ENCODE results near the gene MSH3. TPM values are rescaled to one million over a fixed set of nuclear protein-coding genes. Genes with fewer than 3 reads are reported as not detected.
"Not testable (repeated sequence)": the region's sequence is repeated elsewhere in the genome, so short reads cannot be mapped to it uniquely, and the experiment has no call there.

MSH3 gene
- total RNA-seq, 1 donor from 2014 or later, result 16.3 TPM

GRCh38 chr5:80789319-80790016, 135.0 kb downstream of the MSH3 start:
- DNase-seq (ENCODE audit: low spot score), result not testable (repeated sequence)

- no peak for DNase-seq (ENCODE audit: low spot score)
These were observed 136.2 kb downstream of the MSH3 start for GRCh38 chr5:80790698-80791097.

GRCh38 chr5:80793354-80793753, 138.9 kb downstream of the MSH3 start:
- no peak for DNase-seq (ENCODE audit: low spot score)

GRCh38 chr5:80796846-80797245, 142.4 kb downstream of the MSH3 start:
- DNase-seq (ENCODE audit: low spot score), result no peak

- DNase-seq (ENCODE audit: low spot score), result no peak
These were observed 143.1 kb downstream of the MSH3 start for GRCh38 chr5:80797428-80798024.

- no peak for DNase-seq (ENCODE audit: low spot score)
These were observed 143.7 kb downstream of the MSH3 start for GRCh38 chr5:80798166-80798565.

GRCh38 chr5:80798633-80799032, 144.2 kb downstream of the MSH3 start:
- DNase-seq (ENCODE audit: low spot score), result no peak

- DNase-seq (ENCODE audit: low spot score), result no peak
These were observed 144.6 kb downstream of the MSH3 start for GRCh38 chr5:80799041-80799440.

- no peak for DNase-seq (ENCODE audit: low spot score)
These were observed 145.1 kb downstream of the MSH3 start for GRCh38 chr5:80799573-80799972.

- no peak for DNase-seq (ENCODE audit: low spot score)
These were observed 149.9 kb downstream of the MSH3 start for GRCh38 chr5:80804332-80804731.

GRCh38 chr5:80805038-80805437, 150.6 kb downstream of the MSH3 start:
- DNase-seq (ENCODE audit: low spot score), result no peak

- no peak for DNase-seq (ENCODE audit: low spot score)
These were observed 152.5 kb downstream of the MSH3 start for GRCh38 chr5:80806929-80807328.

- no peak for DNase-seq (ENCODE audit: low spot score)
These were observed 155.0 kb downstream of the MSH3 start for GRCh38 chr5:80809451-80809850.

- no peak for DNase-seq (ENCODE audit: low spot score)
These were observed 156.0 kb downstream of the MSH3 start for GRCh38 chr5:80810425-80810824.

- no peak for DNase-seq (ENCODE audit: low spot score)
These were observed 162.1 kb downstream of the MSH3 start for GRCh38 chr5:80816590-80816989.

- no peak for DNase-seq (ENCODE audit: low spot score)
These were observed 166.2 kb downstream of the MSH3 start for GRCh38 chr5:80820685-80821084.

- DNase-seq (ENCODE audit: low spot score), result no peak
These were observed 168.2 kb downstream of the MSH3 start for GRCh38 chr5:80822640-80823039.

- not testable (repeated sequence) for DNase-seq (ENCODE audit: low spot score)
These were observed 169.7 kb downstream of the MSH3 start for GRCh38 chr5:80824159-80824558.

GRCh38 chr5:80825786-80826460, 171.5 kb downstream of the MSH3 start:
- DNase-seq (ENCODE audit: low spot score), result no peak

- no peak for DNase-seq (ENCODE audit: low spot score)
These were observed 180.3 kb downstream of the MSH3 start for GRCh38 chr5:80834710-80835109.

- DNase-seq (ENCODE audit: low spot score), result no peak
These were observed 180.7 kb downstream of the MSH3 start for GRCh38 chr5:80835128-80835527.

- no peak for DNase-seq (ENCODE audit: low spot score)
These were observed 183.2 kb downstream of the MSH3 start for GRCh38 chr5:80837679-80838078.
